ENCODE measurements around the gene FTO. TPM values are rescaled to one million over a fixed set of nuclear protein-coding genes. Genes with fewer than 3 reads are reported as not detected.

FTO gene
- total RNA-seq, 1 experiment from 2014 or later: 78.3 TPM

- Histone ChIP-seq H3K4me1 (peaks cover 24% of the 10 kb centered on the region), H3K27me3 (replicated peaks; ENCODE audit: control insufficient read depth, insufficient read depth, low read length) (no peaks in the 10 kb centered on the region), H3K4me3 (ENCODE audit: low read depth, low read length) (no peak overlapping the region), H3K36me3 (ENCODE audit: control insufficient read depth, insufficient read depth, low read length) (no peaks in the 10 kb centered on the region), H3K9me3 (no peaks in the 10 kb centered on the region)
- CTCF ChIA-PET: no interaction called here
- TF ChIP-seq CTCF (IDR thresholded peaks at IDR 0.05; ENCODE audit: insufficient read depth in 1 of 2, low read depth in 1 of 2, low read length in 1 of 2, severe bottlenecking in 1 of 2, unreplicated experiment in 1 of 2): no peak
- peaks cover 2% of the 10 kb centered on the region for H3K36me3 Mint-ChIP-seq (ENCODE audit: insufficient read depth, unreplicated experiment)
- intact Hi-C loops (cut with micrococcal nuclease; ENCODE audit: unreplicated experiment): no loop called here
- POLR2A ChIA-PET: no interaction called here
- H3K27me3 Mint-ChIP-seq (ENCODE audit: insufficient read depth, unreplicated experiment): no peaks in the 10 kb centered on the region
- no peaks in the 10 kb centered on the region for H3K9me3 Mint-ChIP-seq (ENCODE audit: unreplicated experiment)
- H3K4me3 Mint-ChIP-seq (ENCODE audit: unreplicated experiment): no peak overlapping the region
- no peak for DNase-seq
- H3K4me1 Mint-ChIP-seq (ENCODE audit: low read depth, unreplicated experiment): peaks cover 35% of the 10 kb centered on the region
- BruUV-seq (replicated peaks): no TSS peak
- H3K27ac Mint-ChIP-seq (ENCODE audit: unreplicated experiment): no peak overlapping the region
Measured at GRCh38 chr16:53737552-53737951, 33.6 kb downstream of the FTO start.

- H3K4me1 ChIP-seq: peaks cover 13% of the 10 kb centered on the region
- no peaks in the 10 kb centered on the region for H3K9me3 Mint-ChIP-seq (ENCODE audit: unreplicated experiment)
- H3K27me3 ChIP-seq (replicated peaks; ENCODE audit: control insufficient read depth, insufficient read depth, low read length): no peaks in the 10 kb centered on the region
- no peak for DNase-seq
- CTCF ChIA-PET: interaction anchor here (1.0 kb wide), 1 partner anchor 191 kb away, joined by 3 read pairs; no protein-coding TSS in a partner anchor
- no peak overlapping the region for H3K4me3 Mint-ChIP-seq (ENCODE audit: unreplicated experiment)
- H3K4me1 Mint-ChIP-seq (ENCODE audit: low read depth, unreplicated experiment): peaks cover 40% of the 10 kb centered on the region
- TF ChIP-seq CTCF (IDR thresholded peaks at IDR 0.05; ENCODE audit: insufficient read depth in 1 of 2, low read depth in 1 of 2, low read length in 1 of 2, severe bottlenecking in 1 of 2, unreplicated experiment in 1 of 2): no peak
- no peaks in the 10 kb centered on the region for H3K36me3 ChIP-seq (ENCODE audit: control insufficient read depth, insufficient read depth, low read length)
- no peaks in the 10 kb centered on the region for H3K9me3 ChIP-seq
- no TSS peak for BruUV-seq (replicated peaks)
- H3K27ac Mint-ChIP-seq (ENCODE audit: unreplicated experiment): no peak overlapping the region
- no peaks in the 10 kb centered on the region for H3K36me3 Mint-ChIP-seq (ENCODE audit: insufficient read depth, unreplicated experiment)
- intact Hi-C loops (cut with micrococcal nuclease; ENCODE audit: unreplicated experiment): loop anchor here (5.0 kb wide), 1 partner anchor 48 kb away; no protein-coding TSS in a partner anchor
- no peak overlapping the region for H3K4me3 ChIP-seq (ENCODE audit: low read depth, low read length)
- H3K27me3 Mint-ChIP-seq (ENCODE audit: insufficient read depth, unreplicated experiment): no peaks in the 10 kb centered on the region
- POLR2A ChIA-PET: no interaction called here
Measured at GRCh38 chr16:53740476-53740875, 36.5 kb downstream of the FTO start.

GRCh38 chr16:53740933-53741531 is 37.1 kb downstream of the FTO start:
- no peaks in the 10 kb centered on the region for H3K27me3 Mint-ChIP-seq (ENCODE audit: insufficient read depth, unreplicated experiment)
- Histone ChIP-seq H3K4me1 (peaks cover 15% of the 10 kb centered on the region), H3K27me3 (replicated peaks; ENCODE audit: control insufficient read depth, insufficient read depth, low read length) (no peaks in the 10 kb centered on the region), H3K36me3 (ENCODE audit: control insufficient read depth, insufficient read depth, low read length) (no peaks in the 10 kb centered on the region), H3K9me3 (no peaks in the 10 kb centered on the region), H3K4me3 (ENCODE audit: low read depth, low read length) (no peak overlapping the region)
- DNase-seq: no peak
- no peak overlapping the region for H3K4me3 Mint-ChIP-seq (ENCODE audit: unreplicated experiment)
- ChIA-PET CTCF (interaction anchor here (0.9 to 1.1 kb wide), 2 partner anchors 16 to 31 kb away, joined by 4 to 5 read pairs; no protein-coding TSS in a partner anchor), POLR2A (no interaction called here)
- TF ChIP-seq CTCF (IDR thresholded peaks at IDR 0.05; ENCODE audit: insufficient read depth in 1 of 2, low read depth in 1 of 2, low read length in 1 of 2, severe bottlenecking in 1 of 2, unreplicated experiment in 1 of 2): no peak
- no peaks in the 10 kb centered on the region for H3K9me3 Mint-ChIP-seq (ENCODE audit: unreplicated experiment)
- H3K4me1 Mint-ChIP-seq (ENCODE audit: low read depth, unreplicated experiment): peaks cover 40% of the 10 kb centered on the region
- intact Hi-C loops (cut with micrococcal nuclease; ENCODE audit: unreplicated experiment): loop anchor here (5.0 kb wide), 1 partner anchor 49 kb away; no protein-coding TSS in a partner anchor
- no peak overlapping the region for H3K27ac Mint-ChIP-seq (ENCODE audit: unreplicated experiment)
- H3K36me3 Mint-ChIP-seq (ENCODE audit: insufficient read depth, unreplicated experiment): no peaks in the 10 kb centered on the region
- BruUV-seq (replicated peaks): no TSS peak
